Measurements from ENCODE around the gene KLHL21.

- TF ChIP-seq CTCF (IDR thresholded peaks at IDR 0.05 in 2 of 3, conservative IDR thresholded peaks at IDR 0.05 in 1 of 3; ENCODE audit: control insufficient read depth in 2 of 3, extremely low read depth in 1 of 3, insufficient read depth in 1 of 3, low read depth in 3 of 3, low read length in 3 of 3) (no peak), ZBTB33 (IDR thresholded peaks at IDR 0.05) (no peak), YBX1 (IDR thresholded peaks at IDR 0.05) (no peak), NR2C1 (IDR thresholded peaks at IDR 0.05) (no peak), PAX5 (IDR thresholded peaks at IDR 0.05; ENCODE audit: borderline replicate concordance, low read depth, low read length) (no peak), RAD21 (IDR thresholded peaks at IDR 0.05; ENCODE audit: insufficient read depth, low read depth, low read length) (no peak), JUND (IDR thresholded peaks at IDR 0.05; ENCODE audit: low read depth, low read length) (no peak)
Observed at GRCh38 chr1:6597777-6598131, 4.9 kb downstream of the KLHL21 start.

Measured in GM12878 (cell line).